HG03108 (cell line): ENCODE measurements around the gene FOXRED2.
A peak's percentile ranks its signal among the peaks of the same experiment; 100 is the strongest.
"Not testable (repeated sequence)": the region's sequence is repeated elsewhere in the genome, so short reads cannot be mapped to it uniquely, and the experiment has no call there.

Source experiments
- ATAC-seq: cut with Tn5 transposase; IDR thresholded peaks from one replicate; pipeline ENCODE4 v1.9.1; 2021; ENCODE audit warnings: moderate library complexity; ENCODE audit not compliant: unreplicated experiment

The FOXRED2 gene

GRCh38 chr22:36506637-36507517 is at the start of gene FOXRED2:
FOXRED2 (minus strand) TSS chr22:36507040; CDS start chr22:36506422, 618 bp downstream.
- ATAC-seq: peak; percentile 68

DNA sequence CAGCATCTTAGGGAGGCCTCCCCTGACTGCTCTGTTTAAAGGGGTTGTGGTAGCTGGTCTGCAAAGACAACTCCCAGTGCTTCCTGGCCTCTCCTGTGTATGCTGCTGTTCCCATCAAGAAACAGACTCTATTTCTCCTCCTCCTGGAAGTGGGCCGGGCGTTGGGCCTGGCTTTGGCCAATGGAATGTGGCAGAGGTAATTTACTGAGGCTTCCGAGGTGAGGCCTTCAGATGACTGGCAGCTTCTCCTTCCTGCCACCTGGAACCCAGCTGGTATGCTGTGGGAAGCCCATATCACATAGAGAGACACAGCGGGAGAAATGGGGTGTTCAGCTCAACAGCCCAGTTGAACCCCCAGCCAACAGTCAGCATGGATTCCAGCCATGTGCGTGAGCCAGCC is 47.3 kb upstream of the FOXRED2 start:
- ATAC-seq: no peak

DNA sequence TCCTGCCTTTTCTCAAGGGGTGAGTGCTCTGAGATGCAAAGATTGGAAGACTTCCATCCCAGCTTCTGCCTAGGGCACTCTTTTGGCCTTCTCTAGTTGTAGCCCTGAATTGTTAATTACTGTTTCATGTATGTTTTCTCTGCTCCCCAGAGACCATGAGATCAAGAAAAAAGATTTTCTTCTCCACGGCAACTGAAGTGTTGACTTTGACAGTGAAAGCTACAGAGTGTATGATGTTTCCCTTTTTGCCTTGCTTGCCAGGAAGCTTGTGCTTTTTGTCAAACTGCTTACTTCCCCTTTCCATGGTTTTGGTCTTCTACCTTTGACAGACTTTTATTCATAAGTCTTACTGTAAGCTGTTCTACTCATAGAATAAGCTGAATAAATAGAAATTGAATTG is 45.4 kb upstream of the FOXRED2 start:
- no peak for ATAC-seq

DNA sequence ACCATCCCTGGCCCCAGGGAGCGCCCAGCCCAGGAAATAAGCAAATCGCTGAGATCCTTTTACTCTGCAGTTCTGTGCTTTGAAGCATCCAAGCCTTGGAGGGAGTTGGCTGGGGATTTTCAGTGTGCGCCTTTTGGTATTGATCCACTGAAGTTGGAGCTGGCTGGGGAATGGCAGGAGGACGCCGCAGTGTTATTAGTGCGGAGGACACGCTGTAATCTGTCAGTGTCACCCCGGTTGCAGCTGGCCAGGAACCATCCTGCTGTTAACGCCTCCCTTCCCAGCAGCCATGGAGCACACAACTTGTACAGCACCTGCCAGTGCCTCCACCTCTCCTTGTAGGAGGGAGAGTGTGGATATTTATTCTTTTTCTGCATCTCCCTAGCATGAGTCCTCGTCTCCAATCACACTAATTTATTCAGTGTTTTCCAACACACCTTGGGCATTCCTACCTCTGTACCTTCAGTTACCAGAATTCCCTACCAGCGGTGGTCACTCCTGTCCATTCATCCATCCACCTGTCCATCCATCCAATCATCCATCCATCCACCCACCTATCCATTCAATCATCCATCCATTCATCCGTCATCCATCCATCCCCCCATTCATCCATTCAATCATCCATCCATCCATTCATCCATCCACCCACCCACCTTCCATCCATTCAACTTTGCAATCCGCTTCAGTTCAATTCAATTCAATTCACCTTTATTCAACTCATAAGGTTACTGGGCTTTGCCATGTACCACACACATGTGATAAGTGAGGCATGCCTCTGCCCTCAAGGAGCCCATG is 44.1 kb upstream of the FOXRED2 start:
- ATAC-seq: no peak

GRCh38 chr22:36549033-36549432 is 42.2 kb upstream of the FOXRED2 start:
- ATAC-seq: no peak

DNA sequence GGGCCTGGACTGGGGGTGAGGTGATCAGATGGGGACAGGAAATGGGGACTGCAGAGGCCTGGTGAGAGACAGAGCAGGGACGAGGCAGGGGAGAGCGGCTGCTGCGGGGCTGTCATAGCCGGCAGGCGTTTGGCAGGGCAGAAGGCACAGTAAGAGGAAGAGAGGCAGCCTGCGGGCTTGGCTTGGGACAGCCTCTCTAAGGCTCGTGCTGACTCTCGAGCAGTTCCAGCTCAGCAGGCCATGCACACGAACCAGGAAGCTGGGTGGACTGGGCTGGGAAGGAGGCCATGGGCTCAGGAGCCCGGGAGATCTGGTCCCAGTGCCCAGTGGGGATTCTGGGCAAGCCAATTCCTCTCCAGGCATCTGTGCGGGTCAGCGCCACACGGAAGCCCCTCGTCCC is 41.8 kb upstream of the FOXRED2 start:
- ATAC-seq: no peak

DNA sequence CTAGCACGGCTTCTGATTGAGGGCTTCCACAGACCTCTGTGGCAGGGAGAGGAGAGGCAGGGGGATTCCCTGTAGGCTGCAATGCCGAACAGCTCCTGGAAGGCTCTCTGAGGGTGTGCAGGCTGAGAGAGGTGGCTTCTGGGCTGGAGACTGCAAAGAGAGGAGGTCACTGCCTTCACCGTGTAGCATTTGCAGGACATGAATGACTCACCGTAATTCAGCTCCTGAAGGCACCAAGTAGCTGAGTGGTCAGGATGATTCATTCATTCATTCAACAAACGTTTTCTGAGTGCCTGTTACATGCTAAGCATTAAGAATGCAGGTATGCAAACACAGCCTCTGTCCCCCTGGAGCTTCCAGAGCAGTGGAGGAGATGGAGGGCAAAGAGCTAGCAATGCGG is 40.1 kb upstream of the FOXRED2 start:
- ATAC-seq: no peak

DNA sequence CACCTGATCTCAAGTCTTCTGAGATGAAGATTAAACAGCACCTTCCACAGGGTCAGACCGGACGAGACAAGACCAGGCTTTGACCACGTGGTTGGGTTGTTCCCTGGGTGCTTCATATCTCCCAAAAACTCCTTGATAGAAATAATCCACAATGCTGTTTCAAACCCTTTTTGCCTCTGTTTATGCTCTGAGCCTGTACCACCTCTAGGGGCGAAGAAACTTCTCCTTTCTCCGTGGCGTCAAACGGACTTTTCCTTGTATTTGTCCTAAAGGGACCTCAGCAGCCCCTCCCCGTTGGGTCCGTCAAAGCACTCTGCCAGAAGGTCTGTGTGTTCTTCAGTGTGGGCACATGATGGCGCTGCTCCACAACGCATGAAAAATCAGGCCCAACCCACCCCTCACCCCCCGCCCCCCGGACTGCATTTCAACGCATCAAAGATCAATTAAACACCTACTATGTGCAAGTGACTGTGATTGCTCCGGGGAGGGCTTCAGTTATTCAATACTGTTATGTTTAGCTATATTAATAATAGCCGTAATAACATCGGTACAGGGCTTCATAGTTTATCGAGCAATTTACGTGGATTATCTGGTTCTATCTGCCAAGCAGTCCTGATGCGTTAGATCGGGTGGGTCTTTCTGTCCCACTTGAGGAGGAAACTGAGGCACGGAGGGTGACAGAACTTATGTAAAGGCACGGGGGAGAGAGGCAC is 39.4 kb upstream of the FOXRED2 start:
- ATAC-seq: no peak

GRCh38 chr22:36544107-36544620 is 37.3 kb upstream of the FOXRED2 start:
- ATAC-seq: no peak

GRCh38 chr22:36541831-36542411 is 35.1 kb upstream of the FOXRED2 start:
- ATAC-seq: no peak

GRCh38 chr22:36540867-36541642 is 34.2 kb upstream of the FOXRED2 start:
- ATAC-seq: no peak

- no peak for ATAC-seq
These were observed 31.7 kb upstream of the FOXRED2 start for GRCh38 chr22:36538529-36538928.

GRCh38 chr22:36536717-36537116 is 29.9 kb upstream of the FOXRED2 start:
- ATAC-seq: no peak

- ATAC-seq: not testable (repeated sequence)
These were observed 26.5 kb upstream of the FOXRED2 start for GRCh38 chr22:36533320-36533719.

DNA sequence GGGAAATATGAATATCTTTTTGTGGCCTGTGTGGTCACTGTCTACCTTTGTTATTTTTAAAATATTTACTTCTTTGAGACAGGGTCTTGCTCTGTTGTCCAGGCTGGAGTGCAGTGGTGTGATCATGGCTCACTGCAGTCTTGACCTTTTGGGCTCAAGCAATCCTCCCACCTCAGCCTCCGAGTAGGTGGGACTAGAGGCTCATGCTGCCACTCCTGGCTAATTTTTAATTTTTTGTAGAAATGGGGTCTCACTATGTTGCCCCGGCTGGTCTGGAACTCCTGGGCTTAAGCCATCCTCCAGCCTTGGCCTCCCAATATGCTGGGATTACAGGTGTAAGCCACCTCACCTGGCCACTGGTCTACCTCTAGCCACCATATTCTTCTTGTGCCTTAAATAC is 25.6 kb upstream of the FOXRED2 start:
- ATAC-seq: no peak

DNA sequence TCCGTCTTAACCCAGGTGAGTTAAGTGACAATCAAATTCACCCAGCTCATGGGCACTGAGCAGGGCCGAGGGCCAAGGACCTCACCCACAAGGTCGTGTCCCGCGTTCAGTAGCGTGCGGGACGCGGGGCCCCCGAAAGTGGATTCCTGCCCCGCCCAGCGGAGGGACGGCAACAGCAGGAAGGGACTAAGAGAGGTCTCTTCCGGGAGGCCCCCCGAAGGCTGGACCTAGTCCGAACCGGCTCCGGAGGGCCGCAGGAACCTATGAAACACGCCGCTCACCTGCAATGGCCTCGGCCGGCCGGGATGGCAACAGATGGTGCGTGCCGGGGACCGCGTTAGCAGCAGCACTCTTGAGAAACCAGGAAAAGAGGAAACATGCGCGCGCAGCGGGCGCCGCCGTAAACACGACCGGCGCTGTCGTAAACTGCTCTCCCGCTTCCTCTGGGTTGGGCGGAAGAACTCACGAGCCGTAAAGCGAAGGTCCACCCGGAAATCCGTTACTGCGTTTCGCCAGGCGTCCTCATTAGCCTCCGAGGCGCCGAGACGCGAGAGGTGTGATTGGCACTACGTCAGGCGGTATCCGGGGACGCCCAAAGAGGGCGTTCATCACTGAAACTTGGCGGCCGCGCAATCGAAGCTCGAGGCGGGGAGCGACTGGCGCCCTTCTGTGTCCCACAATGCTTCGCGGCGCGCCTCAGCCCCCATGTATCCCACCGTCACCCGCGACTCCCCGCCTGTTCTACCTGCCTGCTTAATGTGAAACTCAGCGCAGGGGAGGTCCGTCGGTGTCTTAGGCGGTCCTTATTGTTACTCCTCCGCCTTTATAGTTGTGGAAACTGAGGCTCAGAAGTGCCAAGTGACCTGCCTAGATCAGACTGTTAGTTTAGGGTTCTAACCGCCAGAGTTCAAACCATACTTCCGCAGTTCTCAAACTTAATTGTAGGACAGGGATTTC is 22.2 kb upstream of the FOXRED2 start, which contains the start of gene EIF3D:
Gene EIF3D, minus strand, starts transcription at position 372 of the 957 bp plus-strand sequence. CDS start 3,045 bp downstream, outside the sequence.
- ATAC-seq: peak; percentile 91

DNA sequence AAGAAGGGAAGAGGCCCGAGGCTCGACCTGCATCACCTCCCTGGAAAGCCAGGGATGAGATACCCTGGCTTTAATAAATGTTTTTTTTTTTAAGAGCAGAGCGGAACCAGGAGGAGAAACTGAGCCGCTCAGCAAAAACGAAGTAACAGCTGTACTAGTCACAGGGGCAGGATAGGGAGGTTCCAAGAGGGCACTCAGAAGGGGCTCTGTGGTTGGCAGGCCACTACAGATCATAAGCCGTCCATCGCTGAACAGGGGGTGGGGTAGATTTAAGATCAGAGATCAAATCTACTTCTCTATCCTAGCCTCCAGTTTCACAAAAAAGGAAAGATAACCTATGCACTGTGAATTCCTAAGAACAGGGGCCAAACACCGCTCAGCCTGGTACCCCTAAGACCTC is 21.5 kb upstream of the FOXRED2 start:
- ATAC-seq: no peak

- ATAC-seq: no peak
These were observed 15.8 kb upstream of the FOXRED2 start for GRCh38 chr22:36522662-36523061.

GRCh38 chr22:36520423-36520822 is 13.6 kb upstream of the FOXRED2 start:
- ATAC-seq: no peak
